Vagina (tissue), 2 donors: ENCODE results near the gene KCNN1.
A peak's percentile ranks its signal among the peaks of the same experiment; 100 is the strongest.

Experiments
- POLR2A ChIP-seq, 2 donors: fragments of 450-650 bp; IDR thresholded peaks; one replicate each; pipeline ENCODE4 v1.6.1; 2017; ENCODE audit warnings: antibody characterized with exemption in 2 of 2, mild to moderate bottlenecking in 2 of 2, moderate library complexity in 2 of 2
- POLR2AphosphoS5 ChIP-seq, 2 donors: sonication (generic); formaldehyde crosslinking; IDR thresholded peaks; one replicate each; pipeline ENCODE4 v1.9.0; 2017; ENCODE audit warnings: antibody characterized with exemption in 2 of 2, mild to moderate bottlenecking in 2 of 2, low read depth in 1 of 2; ENCODE audit not compliant: insufficient read depth in 1 of 2
- TF ChIP-seq, protein P1 (sequence below), 3 experiments: fragments of 450-650 bp in 2 of 3; fragments of 200-600 bp in 1 of 3; sonication (generic) in 1 of 3; IDR thresholded peaks; one replicate each; pipeline ENCODE4 v1.5.1; 2017 to 2019; ENCODE audit warnings: antibody characterized with exemption in 3 of 3, mild to moderate bottlenecking in 2 of 3, moderate library complexity in 2 of 3

DNA sequence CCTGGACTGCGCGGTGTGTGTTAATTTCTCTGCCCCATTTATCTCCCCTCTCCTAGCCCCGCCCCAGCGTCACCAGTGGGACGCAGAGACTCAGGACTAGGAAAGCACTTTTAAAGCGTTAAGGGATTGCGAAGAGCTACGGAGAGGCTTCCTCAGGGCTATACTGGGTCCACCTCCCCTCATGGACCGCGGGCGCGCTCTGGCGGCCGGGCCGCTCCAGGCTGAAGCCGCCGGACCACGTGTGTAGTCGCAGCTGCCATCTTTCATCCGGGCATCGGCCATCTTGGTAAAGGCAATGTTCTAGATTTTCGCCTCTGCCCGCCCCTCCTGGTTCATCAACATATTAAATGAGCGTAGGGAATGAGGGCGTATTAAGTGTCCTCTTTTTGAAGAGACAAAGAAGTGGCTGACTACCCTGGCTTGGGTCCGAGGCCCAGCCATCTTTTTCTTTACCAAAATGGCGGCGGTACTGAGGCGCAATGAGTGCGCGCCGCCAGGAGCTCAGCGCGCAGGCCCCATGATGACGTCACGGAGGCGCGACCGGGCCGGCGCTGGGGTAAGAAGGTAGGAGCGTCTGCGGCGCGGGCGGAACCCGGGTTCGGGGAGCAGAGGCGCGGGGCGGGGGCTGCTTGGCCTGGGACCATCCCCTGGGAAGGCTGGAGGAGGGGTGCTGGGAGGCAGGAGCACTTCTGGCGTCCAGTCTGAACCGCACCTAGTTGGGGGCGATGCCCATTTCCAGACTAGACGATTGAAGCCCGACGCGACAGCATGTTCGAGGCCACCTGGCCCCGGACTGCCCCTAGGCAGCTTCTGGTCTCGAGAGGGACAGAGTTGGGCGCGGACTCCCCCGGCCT is 34.2 kb upstream of the KCNN1 start, which contains the start of gene CCDC124:
- TF ChIP-seq, protein P1, sequence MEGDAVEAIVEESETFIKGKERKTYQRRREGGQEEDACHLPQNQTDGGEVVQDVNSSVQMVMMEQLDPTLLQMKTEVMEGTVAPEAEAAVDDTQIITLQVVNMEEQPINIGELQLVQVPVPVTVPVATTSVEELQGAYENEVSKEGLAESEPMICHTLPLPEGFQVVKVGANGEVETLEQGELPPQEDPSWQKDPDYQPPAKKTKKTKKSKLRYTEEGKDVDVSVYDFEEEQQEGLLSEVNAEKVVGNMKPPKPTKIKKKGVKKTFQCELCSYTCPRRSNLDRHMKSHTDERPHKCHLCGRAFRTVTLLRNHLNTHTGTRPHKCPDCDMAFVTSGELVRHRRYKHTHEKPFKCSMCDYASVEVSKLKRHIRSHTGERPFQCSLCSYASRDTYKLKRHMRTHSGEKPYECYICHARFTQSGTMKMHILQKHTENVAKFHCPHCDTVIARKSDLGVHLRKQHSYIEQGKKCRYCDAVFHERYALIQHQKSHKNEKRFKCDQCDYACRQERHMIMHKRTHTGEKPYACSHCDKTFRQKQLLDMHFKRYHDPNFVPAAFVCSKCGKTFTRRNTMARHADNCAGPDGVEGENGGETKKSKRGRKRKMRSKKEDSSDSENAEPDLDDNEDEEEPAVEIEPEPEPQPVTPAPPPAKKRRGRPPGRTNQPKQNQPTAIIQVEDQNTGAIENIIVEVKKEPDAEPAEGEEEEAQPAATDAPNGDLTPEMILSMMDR (IDR thresholded peaks at IDR 0.05): peak; percentile 6 to 48 (median 46)
- TF ChIP-seq POLR2AphosphoS5 (IDR thresholded peaks at IDR 0.05; ENCODE audit: insufficient read depth in 1 of 2, low read depth in 1 of 2) (peak; percentile 97 to 98), POLR2A (IDR thresholded peaks at IDR 0.05) (peak in 1 of 2 donors; percentile 74)
